ENCODE data around the gene MYO9B.
A peak's percentile ranks its signal among the peaks of the same experiment; 100 is the strongest.
"Not testable (repeated sequence)": the region's sequence is repeated elsewhere in the genome, so short reads cannot be mapped to it uniquely, and the experiment has no call there.

The MYO9B gene

DNA sequence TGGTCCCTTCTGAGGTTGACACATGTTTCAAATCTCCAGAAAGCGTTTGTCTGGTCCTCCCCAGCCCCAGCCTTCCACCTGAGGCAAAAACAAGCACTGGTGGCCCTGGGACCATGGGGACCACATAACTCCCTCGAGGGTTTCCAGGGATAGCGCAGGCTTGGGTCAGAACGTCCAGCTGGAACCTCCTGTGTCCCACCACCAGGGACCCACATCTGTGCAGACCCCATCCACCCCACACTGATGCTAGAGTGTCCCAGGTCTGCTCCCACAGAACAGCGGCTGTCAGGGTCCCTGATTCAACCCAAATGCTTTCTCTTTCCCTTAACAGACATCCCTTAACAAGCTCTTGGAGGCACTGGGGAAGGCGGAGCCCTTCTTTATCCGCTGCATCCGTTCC, 110.0 kb downstream of the MYO9B start:
- DNase-seq = no peak

GRCh38 chr19:17191736-17192135, 116.2 kb downstream of the MYO9B start:
- not testable (repeated sequence) for DNase-seq

DNA sequence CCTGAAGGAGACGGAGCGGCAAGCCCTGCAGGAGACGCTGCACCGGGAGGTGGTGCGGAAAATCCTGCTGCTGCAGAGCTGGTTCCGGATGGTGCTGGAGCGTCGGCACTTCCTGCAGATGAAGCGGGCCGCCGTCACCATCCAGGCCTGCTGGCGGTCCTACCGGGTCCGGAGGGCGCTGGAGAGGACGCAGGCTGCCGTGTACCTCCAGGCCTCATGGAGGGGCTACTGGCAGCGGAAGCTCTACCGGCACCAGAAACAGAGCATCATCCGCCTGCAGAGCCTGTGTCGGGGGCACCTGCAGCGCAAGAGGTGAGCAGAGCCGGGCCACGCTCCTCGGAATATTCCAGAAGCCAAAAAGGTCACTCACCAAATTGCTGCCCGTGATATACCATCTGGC, 117.2 kb downstream of the MYO9B start:
- no peak for DNase-seq

GRCh38 chr19:17194608-17195007, 119.0 kb downstream of the MYO9B start:
- no peak for DNase-seq

- no peak for DNase-seq
These were observed 119.5 kb downstream of the MYO9B start for GRCh38 chr19:17195106-17195505.

- DNase-seq = no peak
These were observed 121.0 kb downstream of the MYO9B start for GRCh38 chr19:17196610-17197009.

DNA sequence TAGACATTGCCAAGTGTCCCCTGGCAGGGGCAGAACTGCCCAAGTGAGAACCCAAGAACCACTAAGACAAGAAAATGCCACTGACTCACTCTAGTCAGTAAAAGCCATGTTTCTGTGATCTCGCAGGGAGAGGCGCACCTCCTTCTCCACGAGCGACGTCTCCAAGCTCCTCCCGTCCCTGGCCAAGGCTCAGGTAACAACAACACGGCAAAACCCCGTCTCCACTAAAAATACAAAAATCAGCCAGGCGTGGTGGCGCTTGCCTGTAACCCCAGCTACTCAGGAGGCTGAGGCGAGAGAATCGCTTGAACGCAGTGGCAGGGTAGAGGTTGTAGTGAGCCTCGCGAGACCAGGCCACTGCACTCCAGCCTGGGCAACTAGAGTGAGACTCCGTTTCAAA, 122.1 kb downstream of the MYO9B start:
- no peak for DNase-seq

GRCh38 chr19:17200408-17201079, 125.0 kb downstream of the MYO9B start:
- no peak for DNase-seq

DNA sequence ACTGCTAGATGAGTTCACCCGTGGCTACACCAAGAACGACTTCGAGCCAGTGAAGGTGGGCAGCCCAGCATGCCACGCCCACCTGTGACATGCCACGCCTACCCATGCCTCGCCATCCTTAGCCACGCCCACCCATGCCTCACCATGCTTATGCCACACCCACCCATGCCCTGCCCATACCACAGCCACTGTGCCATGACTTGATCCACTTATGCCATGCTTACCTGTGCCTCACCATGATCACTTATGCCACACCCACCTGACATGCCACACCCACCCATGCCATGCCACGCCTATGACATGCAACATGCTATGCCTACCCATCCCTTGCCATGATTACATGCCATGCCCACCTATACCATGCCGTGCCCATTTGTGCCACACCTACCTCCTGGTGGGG, 126.7 kb downstream of the MYO9B start:
- no peak for DNase-seq

- no peak for DNase-seq
These were observed 127.1 kb downstream of the MYO9B start for GRCh38 chr19:17202713-17203112.

DNA sequence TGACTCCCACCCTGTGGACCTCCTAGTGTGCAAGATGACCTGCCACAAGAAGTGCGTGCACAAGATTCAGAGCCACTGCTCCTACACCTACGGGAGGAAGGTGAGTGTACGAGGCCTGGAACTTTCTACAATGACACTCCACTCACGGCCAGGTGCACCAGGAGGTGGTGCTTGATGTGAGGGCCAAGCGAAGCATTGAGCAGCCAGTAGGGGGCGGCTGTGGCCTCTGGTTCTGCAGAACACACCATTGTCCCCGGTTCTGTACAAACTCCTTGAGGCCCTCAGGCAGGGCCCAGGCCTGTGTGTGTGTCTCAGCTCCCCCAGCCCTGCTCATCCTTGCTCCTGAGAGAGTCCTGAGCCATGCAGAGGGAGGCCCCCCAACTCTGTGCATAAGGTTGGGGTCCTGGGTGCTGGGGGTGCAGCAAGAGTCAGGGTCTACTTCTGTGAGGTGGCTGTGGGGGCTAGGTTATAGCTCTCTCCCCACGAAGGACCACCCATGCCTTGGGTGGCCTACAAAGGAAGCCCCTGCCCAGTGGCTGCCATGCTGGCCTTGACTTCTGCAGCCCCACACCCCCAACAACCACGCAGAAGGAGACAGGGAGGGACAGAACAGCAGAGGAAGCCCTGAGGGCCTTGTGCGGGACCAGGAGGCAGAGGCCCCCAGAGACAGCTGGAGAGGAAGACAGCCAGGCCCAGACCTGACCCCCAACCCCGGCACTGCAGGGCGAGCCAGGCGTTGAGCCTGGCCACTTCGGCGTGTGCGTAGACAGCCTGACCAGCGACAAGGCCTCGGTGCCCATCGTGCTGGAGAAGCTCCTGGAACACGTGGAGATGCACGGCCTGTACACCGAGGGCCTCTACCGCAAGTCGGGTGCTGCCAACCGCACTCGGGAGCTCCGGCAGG, 129.9 kb downstream of the MYO9B start:
- peak; percentile 48 to 54 for DNase-seq

DNA sequence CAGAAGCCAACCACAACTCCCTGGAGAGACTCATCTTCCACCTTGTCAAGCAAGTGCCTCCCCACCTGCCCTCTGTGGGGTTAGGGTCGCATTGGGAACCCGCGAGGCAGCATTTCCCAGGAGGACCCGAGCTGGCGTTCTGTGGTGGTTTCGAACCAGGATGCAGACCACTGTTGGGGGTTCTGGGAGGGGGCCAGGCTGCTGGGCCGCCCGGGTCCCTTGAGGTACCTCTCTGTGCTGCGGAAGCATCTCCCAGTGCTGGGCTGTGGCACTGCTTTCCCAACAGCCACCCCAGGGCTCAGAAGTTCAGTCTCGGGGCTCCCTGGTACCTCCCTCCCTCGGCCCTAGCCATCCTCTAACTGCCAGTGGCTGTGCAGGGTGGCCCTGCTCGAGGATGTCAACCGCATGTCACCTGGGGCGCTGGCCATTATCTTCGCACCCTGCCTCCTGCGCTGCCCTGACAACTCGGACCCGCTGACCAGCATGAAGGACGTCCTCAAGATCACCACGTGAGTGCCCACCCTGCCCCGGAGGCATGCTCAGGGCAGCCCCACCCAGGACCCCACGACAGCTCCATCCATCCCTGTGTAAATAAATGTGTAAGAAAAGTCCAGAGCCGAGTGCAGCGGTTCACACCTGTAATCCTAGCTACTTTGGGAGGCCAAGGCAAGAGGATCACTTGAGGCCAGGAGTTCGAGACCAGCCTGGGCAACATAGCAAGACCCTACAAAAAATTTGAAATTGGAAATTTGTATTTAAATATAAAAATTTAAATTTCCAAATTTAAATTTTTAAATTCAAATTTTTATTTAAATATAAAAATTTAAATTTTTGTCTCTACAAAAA, 131.4 kb downstream of the MYO9B start:
- DNase-seq = no peak

DNA sequence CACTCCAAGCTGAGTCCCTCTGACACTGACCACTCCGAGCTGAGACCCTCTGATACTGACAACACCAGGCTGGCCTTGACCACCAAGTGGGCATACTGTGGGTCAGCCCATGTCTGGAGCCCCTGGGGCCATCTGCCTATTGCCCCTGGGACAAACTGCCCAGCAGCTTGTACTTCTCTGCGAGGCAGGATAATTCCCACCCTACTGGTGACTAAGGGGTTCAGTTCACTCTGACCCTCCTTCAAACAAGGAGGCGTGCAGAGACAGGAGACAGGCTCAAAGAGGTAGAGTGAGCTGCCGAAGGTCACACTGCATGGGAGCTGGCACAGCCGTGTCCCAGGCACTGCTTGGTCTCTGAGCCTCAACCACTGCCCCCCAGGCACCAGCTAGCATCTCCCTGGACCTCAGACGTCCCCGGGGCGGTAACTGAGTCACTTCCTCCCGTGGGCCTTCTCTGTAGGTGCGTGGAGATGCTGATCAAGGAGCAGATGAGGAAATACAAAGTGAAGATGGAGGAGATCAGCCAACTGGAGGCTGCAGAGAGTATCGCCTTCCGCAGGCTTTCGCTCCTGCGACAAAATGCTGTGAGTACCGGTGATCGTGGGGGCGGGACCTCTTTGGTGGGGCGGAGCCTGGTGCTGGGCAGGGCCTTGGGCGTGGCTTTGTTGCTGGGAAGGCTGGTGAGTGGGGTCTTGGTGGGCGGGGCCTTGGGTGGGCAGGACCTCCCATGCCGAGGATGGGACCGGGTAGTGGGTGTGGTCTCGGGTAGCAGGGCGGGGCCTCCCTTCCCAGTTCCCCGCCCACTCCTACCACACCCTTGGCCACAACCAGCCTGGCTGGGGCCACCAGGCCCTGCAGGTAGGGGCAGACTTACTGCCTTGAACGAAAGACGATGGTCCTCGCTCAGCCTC, 133.8 kb downstream of the MYO9B start:
- DNase-seq = peak; percentile 31 to 51

- no peak for DNase-seq
These were observed 134.7 kb downstream of the MYO9B start for GRCh38 chr19:17210296-17210695.

GRCh38 chr19:17211547-17212446, 136.2 kb downstream of the MYO9B start:
- DNase-seq = no peak

GRCh38 chr19:17213334-17213733, 137.8 kb downstream of the MYO9B start:
- no peak for DNase-seq

- DNase-seq = no peak
These were observed 139.0 kb downstream of the MYO9B start for GRCh38 chr19:17214508-17215126.

GRCh38 chr19:17215127-17215971, 139.8 kb downstream of the MYO9B start, which contains the start of gene USE1:
Gene USE1, plus strand, starts transcription at chr19:17215357. Its CDS starts 49 bp downstream, at chr19:17215406.
- DNase-seq = peak; percentile 77

DNA sequence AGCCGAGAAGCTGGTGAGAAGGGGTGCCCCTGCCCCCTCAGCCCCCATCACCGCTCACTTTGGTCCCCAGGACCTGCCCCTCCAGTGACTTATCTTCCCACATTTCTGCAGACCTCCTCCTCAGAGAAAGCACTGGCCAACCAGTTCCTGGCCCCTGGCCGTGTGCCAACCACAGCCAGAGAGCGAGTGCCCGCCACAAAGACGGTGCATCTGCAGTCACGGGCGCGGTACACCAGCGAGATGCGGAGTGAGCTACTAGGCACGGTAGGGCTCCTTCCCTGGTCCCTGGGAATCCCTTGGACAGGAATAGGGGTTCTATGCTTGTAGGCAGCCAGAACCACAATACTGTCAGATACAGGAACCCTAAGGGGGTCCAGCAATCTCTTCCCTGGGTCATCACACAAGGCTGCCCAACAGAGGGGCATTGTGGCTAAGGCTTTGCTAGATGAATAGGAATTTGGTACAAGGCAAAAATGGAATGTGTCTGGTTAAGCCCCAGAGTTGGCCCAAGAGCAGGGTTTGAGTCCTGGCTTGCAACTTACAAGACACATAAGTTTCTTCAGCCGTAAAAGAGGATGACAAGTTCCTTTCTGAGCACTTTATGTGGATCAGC, 140.6 kb downstream of the MYO9B start:
- DNase-seq = no peak
